ENCODE results near the gene CFAP97D1. TPM values are rescaled to one million over a fixed set of nuclear protein-coding genes. Genes with fewer than 3 reads are reported as not detected.

CFAP97D1 gene
- total and polyA plus RNA-seq, 2 donors (not counting 1 experiment from before 2014, with no cell fraction given) = 0.01 TPM; not detected in 1

DNA sequence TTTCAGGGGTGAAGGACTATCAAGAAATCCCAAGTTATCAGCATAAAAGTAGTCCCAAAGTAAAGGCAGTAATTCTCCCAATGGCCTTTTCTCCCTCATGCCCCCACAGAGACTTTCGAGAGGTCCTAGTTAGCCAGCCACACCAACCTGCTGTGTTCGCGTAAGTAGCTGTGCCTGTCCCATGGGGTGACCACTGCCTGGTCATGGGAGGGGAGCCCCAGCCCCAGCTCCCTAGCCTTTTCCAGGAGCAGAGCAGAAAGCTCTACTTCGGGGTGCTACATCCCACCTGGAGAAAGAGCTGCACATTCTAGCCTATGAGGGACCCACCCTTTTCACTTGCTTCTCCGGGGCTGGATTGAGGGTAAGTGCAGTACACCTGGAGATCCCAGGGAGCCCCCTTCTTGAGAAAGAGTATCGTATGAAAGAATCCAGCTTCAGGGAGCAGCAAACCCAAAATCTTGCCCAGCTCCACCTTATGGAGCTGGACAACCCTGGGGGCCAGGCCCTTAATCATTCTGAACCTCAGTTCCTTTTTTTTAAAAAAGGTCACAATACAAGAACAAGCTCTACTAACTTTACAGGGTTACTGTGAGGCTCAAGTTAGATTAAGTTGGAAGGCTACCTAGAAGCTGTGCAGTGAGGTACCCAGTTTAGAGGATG lies 13.1 kb upstream of the CFAP97D1 start:
- H2AFZ ChIP-seq (ENCODE audit: insufficient read depth, low read depth, low read length, poor library complexity, severe bottlenecking) = no peak overlapping the region
- Mint-ChIP-seq H3K4me1 (peaks cover 19% of the 10 kb centered on the region), H3K9me3 (ENCODE audit: insufficient read depth) (no peaks in the 10 kb centered on the region), H3K27me3 (no peaks in the 10 kb centered on the region), H3K27ac (no peak overlapping the region), H3K4me3 (no peak overlapping the region)
- no peak for ATAC-seq (ENCODE audit: low read depth)
- ChIA-PET POLR2A (interaction anchor here (0.6 kb wide), 1 partner anchor 74 kb away, joined by 7 read pairs; no protein-coding TSS in a partner anchor), CTCF (interaction anchor here (0.6 to 16.1 kb wide), 13 partner anchors 10 to 249 kb away, joined by 3 to 524 read pairs (median 4); partner anchors contain the start of genes DUSP3 and SOST)
- 88% methylated on average over 5 of the region's 6 CpGs for WGBS (ENCODE audit: insufficient coverage)
- no peak overlapping the region for H3K4me3 ChIP-seq (ENCODE audit: control extremely low read depth in 1 of 5, extremely low read depth in 1 of 5, insufficient read depth in 1 of 5, low read depth in 2 of 5, low read length in 4 of 5)
- no peaks in the 10 kb centered on the region for H3K27me3 ChIP-seq (replicated peaks in 1 of 4; ENCODE audit: control extremely low read depth in 1 of 4, control insufficient read depth in 3 of 4, insufficient read depth in 4 of 4, low read length in 3 of 4)
- no peak for DNase-seq
- intact Hi-C loops (cut with micrococcal nuclease) = no loop called here
- no peak for TF ChIP-seq EZH2 (IDR thresholded peaks at IDR 0.05; ENCODE audit: borderline replicate concordance, insufficient read depth, low read depth, low read length, poor library complexity, severe bottlenecking)
- H4K20me1 ChIP-seq (ENCODE audit: control insufficient read depth, insufficient read depth, low read length, poor library complexity, severe bottlenecking) = no peaks in the 10 kb centered on the region
- no peaks in the 10 kb centered on the region for H3K79me2 ChIP-seq (ENCODE audit: control insufficient read depth, insufficient read depth, low read length)
- H3K9me3 ChIP-seq (ENCODE audit: control extremely low read depth in 1 of 3, control insufficient read depth in 2 of 3, insufficient read depth in 1 of 3, low read length in 2 of 3) = peaks cover 0 to 6% (median 0%) of the 10 kb centered on the region in 3 donors
- no peak overlapping the region for H3K9ac ChIP-seq (ENCODE audit: low read length)
- H3K36me3 ChIP-seq (replicated peaks in 1 of 2; ENCODE audit: control extremely low read depth in 1 of 2, control insufficient read depth in 1 of 2, extremely low read depth in 1 of 2, insufficient read depth in 2 of 2, low read length in 1 of 2) = no peaks in the 10 kb centered on the region
- no peak overlapping the region for H3K27ac ChIP-seq (ENCODE audit: low read length in 2 of 2)
- H3K4me1 ChIP-seq (ENCODE audit: control insufficient read depth in 2 of 2, insufficient read depth in 2 of 2, low read length in 2 of 2) = peaks cover 9% of the 10 kb centered on the region in 2 donors
- no peak overlapping the region for H3K4me2 ChIP-seq (replicated peaks; ENCODE audit: low read depth, low read length, poor library complexity, severe bottlenecking)

DNA sequence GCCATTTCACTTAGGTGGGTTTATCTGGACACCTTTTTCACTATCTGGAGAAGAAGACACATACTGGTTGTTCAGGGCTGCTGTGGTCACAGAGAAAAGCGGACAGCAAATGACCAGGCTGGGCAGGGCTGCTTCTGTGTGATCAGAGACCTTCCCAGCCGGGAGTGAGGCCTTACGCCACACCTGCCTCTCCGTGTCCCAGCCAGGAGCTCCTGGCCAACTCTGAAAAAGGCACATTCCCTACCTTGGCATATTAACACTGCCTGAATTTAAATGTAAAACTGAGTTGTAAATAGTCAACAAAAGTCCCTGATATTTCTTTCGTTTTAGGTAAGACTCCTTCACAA lies 12.5 kb upstream of the CFAP97D1 start:
- H3K4me3 Mint-ChIP-seq = no peak overlapping the region
- H3K9me3 Mint-ChIP-seq (ENCODE audit: insufficient read depth) = no peaks in the 10 kb centered on the region
- Histone ChIP-seq H3K4me2 (replicated peaks; ENCODE audit: low read depth, low read length, poor library complexity, severe bottlenecking) (no peak overlapping the region), H3K9me3 (ENCODE audit: control extremely low read depth in 1 of 3, control insufficient read depth in 2 of 3, insufficient read depth in 1 of 3, low read length in 2 of 3) (peaks cover 0 to 6% (median 0%) of the 10 kb centered on the region in 3 donors), H3K27ac (ENCODE audit: low read length in 2 of 2) (no peak overlapping the region), H3K4me3 (ENCODE audit: control extremely low read depth in 1 of 5, extremely low read depth in 1 of 5, insufficient read depth in 1 of 5, low read depth in 2 of 5, low read length in 4 of 5) (no peak overlapping the region), H3K79me2 (ENCODE audit: control insufficient read depth, insufficient read depth, low read length) (no peaks in the 10 kb centered on the region), H2AFZ (ENCODE audit: insufficient read depth, low read depth, low read length, poor library complexity, severe bottlenecking) (no peak overlapping the region), H3K4me1 (ENCODE audit: control insufficient read depth in 2 of 2, insufficient read depth in 2 of 2, low read length in 2 of 2) (peaks cover 12 to 13% of the 10 kb centered on the region in 2 donors), H4K20me1 (ENCODE audit: control insufficient read depth, insufficient read depth, low read length, poor library complexity, severe bottlenecking) (no peaks in the 10 kb centered on the region), H3K9ac (ENCODE audit: low read length) (no peak overlapping the region), H3K36me3 (replicated peaks in 1 of 2; ENCODE audit: control extremely low read depth in 1 of 2, control insufficient read depth in 1 of 2, extremely low read depth in 1 of 2, insufficient read depth in 2 of 2, low read length in 1 of 2) (no peaks in the 10 kb centered on the region), H3K27me3 (replicated peaks in 1 of 4; ENCODE audit: control extremely low read depth in 1 of 4, control insufficient read depth in 3 of 4, insufficient read depth in 4 of 4, low read length in 3 of 4) (no peaks in the 10 kb centered on the region)
- H3K27me3 Mint-ChIP-seq = no peaks in the 10 kb centered on the region
- DNase-seq (no peak), ATAC-seq (ENCODE audit: low read depth) (no peak)
- intact Hi-C loops (cut with micrococcal nuclease) = no loop called here
- WGBS (ENCODE audit: insufficient coverage) = 90% methylated on average over 2 of the region's 5 CpGs
- no peak overlapping the region for H3K27ac Mint-ChIP-seq
- ChIA-PET CTCF (interaction anchor here (0.6 to 16.1 kb wide), 11 partner anchors 10 to 248 kb away, joined by 3 to 524 read pairs (median 5); partner anchors contain the start of genes DUSP3 and SOST), POLR2A (interaction anchor here (0.5 kb wide), 1 partner anchor 1932 kb away, joined by 4 read pairs; the partner anchor contains the start of gene NT5C3B)
- peaks cover 23% of the 10 kb centered on the region for H3K4me1 Mint-ChIP-seq
- TF ChIP-seq, protein P1, sequence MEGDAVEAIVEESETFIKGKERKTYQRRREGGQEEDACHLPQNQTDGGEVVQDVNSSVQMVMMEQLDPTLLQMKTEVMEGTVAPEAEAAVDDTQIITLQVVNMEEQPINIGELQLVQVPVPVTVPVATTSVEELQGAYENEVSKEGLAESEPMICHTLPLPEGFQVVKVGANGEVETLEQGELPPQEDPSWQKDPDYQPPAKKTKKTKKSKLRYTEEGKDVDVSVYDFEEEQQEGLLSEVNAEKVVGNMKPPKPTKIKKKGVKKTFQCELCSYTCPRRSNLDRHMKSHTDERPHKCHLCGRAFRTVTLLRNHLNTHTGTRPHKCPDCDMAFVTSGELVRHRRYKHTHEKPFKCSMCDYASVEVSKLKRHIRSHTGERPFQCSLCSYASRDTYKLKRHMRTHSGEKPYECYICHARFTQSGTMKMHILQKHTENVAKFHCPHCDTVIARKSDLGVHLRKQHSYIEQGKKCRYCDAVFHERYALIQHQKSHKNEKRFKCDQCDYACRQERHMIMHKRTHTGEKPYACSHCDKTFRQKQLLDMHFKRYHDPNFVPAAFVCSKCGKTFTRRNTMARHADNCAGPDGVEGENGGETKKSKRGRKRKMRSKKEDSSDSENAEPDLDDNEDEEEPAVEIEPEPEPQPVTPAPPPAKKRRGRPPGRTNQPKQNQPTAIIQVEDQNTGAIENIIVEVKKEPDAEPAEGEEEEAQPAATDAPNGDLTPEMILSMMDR (IDR thresholded peaks at IDR 0.05) = no peak
- no peak for TF ChIP-seq EZH2 (IDR thresholded peaks at IDR 0.05; ENCODE audit: borderline replicate concordance, insufficient read depth, low read depth, low read length, poor library complexity, severe bottlenecking)

Data from B cell (primary cell).